H9 (cell line): ENCODE measurements around the gene PLK2. TPM values are rescaled to one million over a fixed set of nuclear protein-coding genes. Genes with fewer than 3 reads are reported as not detected.

ENCODE experiments used
- DNase-seq: peaks from one replicate; pipeline ENCODE4 v3.0.0-alpha.2; 2017
- H2AFZ ChIP-seq: one replicate; pipeline ENCODE4 v1.6.1; 2013; ENCODE audit warnings: mild to moderate bottlenecking, low read length, control low read depth, moderate library complexity
- H2AK5ac ChIP-seq: 2 replicates; pipeline ENCODE4 v1.6.1; 2013; ENCODE audit warnings: low read length, control low read depth, mixed read lengths; ENCODE audit not compliant: insufficient read length
- H2BK120ac ChIP-seq: one replicate; pipeline ENCODE4 v1.6.1; 2013; ENCODE audit warnings: low read depth, mild to moderate bottlenecking, low read length, control low read depth, inconsistent platforms; ENCODE audit not compliant: poor library complexity, severe bottlenecking
- H2BK12ac ChIP-seq: 2 replicates; pipeline ENCODE4 v1.6.1; 2013; ENCODE audit warnings: low read length, control low read depth, mixed read lengths, low read depth; ENCODE audit not compliant: insufficient read length
- H2BK15ac ChIP-seq: 2 replicates; pipeline ENCODE4 v1.6.1; 2013; ENCODE audit warnings: low read depth, low read length, control low read depth
- H2BK20ac ChIP-seq: one replicate; pipeline ENCODE4 v1.6.1; 2013; ENCODE audit warnings: low read depth, mild to moderate bottlenecking, low read length, control low read depth, inconsistent platforms; ENCODE audit not compliant: poor library complexity, severe bottlenecking
- H2BK5ac ChIP-seq: 2 replicates; pipeline ENCODE4 v1.6.1; 2013; ENCODE audit warnings: low read length, control low read depth, mixed read lengths; ENCODE audit not compliant: insufficient read length
- H3K14ac ChIP-seq: 2 replicates; pipeline ENCODE4 v1.6.1; 2013; ENCODE audit warnings: low read length, control low read depth; ENCODE audit not compliant: insufficient read depth
- H3K18ac ChIP-seq: 2 replicates; pipeline ENCODE4 v1.6.1; 2013; ENCODE audit warnings: low read depth, mild to moderate bottlenecking, mixed read lengths, low read length, control low read depth; ENCODE audit not compliant: insufficient read length
- H3K23ac ChIP-seq: 2 replicates; pipeline ENCODE4 v1.6.1; 2013; ENCODE audit warnings: low read length, control low read depth, mixed read lengths, low read depth; ENCODE audit not compliant: insufficient read length
- H3K23me2 ChIP-seq: 2 replicates; pipeline ENCODE4 v1.6.1; 2013; ENCODE audit warnings: low read depth, mild to moderate bottlenecking, mixed read lengths, low read length, control low read depth; ENCODE audit not compliant: insufficient read length, poor library complexity, severe bottlenecking
- H3K27ac ChIP-seq: 2 replicates; pipeline ENCODE4 v1.5.1; 2013; ENCODE audit warnings: low read length, control low read depth, mixed read lengths, low read depth; ENCODE audit not compliant: insufficient read length
- H3K27me3 ChIP-seq: 2 replicates; pipeline ENCODE4 v1.6.1; 2013; ENCODE audit warnings: low read length, control low read depth, inconsistent platforms; ENCODE audit not compliant: insufficient read depth
- H3K4ac ChIP-seq: 2 replicates; pipeline ENCODE4 v1.6.1; 2013; ENCODE audit warnings: low read depth, mild to moderate bottlenecking, control low read depth, inconsistent platforms, low read length, moderate library complexity
- H3K4me1 ChIP-seq: 2 replicates; pipeline ENCODE4 v1.6.1; 2013; ENCODE audit warnings: low read length, control low read depth, inconsistent platforms; ENCODE audit not compliant: insufficient read depth
- H3K4me2 ChIP-seq: 2 replicates; pipeline ENCODE4 v1.6.1; 2013; ENCODE audit warnings: low read length, control low read depth, mixed read lengths; ENCODE audit not compliant: insufficient read length, insufficient read depth
- H3K56ac ChIP-seq: 2 replicates; pipeline ENCODE4 v1.6.1; 2013; ENCODE audit warnings: low read depth, mild to moderate bottlenecking, mixed read lengths, low read length, control low read depth; ENCODE audit not compliant: insufficient read length
- H3K79me1 ChIP-seq: 2 replicates; pipeline ENCODE4 v1.6.1; 2013; ENCODE audit warnings: low read depth, mild to moderate bottlenecking, moderate library complexity, low read length, control low read depth, inconsistent platforms; ENCODE audit not compliant: insufficient read depth, poor library complexity, severe bottlenecking
- H3K79me2 ChIP-seq: 2 replicates; pipeline ENCODE4 v1.6.1; 2013; ENCODE audit warnings: low read length, control low read depth, inconsistent platforms; ENCODE audit not compliant: insufficient read depth
- H3K9ac ChIP-seq: 2 replicates; pipeline ENCODE4 v1.6.1; 2013; ENCODE audit warnings: low read length, control low read depth, mixed read lengths; ENCODE audit not compliant: insufficient read length; ENCODE audit errors: extremely low read depth
- H3K9me3 ChIP-seq: one replicate; pipeline ENCODE4 v1.6.1; 2013; ENCODE audit warnings: low read depth, low read length, inconsistent platforms; ENCODE audit not compliant: control insufficient read depth
- H3T11ph ChIP-seq: one replicate; pipeline ENCODE4 v1.6.1; 2013; ENCODE audit warnings: mild to moderate bottlenecking, low read length, control low read depth, inconsistent platforms
- H4K20me1 ChIP-seq: one replicate; pipeline ENCODE4 v1.6.1; 2013; ENCODE audit not compliant: control insufficient read depth, insufficient read length, insufficient read depth
- H4K5ac ChIP-seq: 2 replicates; pipeline ENCODE4 v1.6.1; 2013; ENCODE audit warnings: low read depth, mild to moderate bottlenecking, mixed read lengths, low read length, control low read depth; ENCODE audit not compliant: insufficient read length
- H4K8ac ChIP-seq: replicated peaks from 2 replicates; pipeline ENCODE4 v1.6.1; 2013; ENCODE audit warnings: low read length, control low read depth, mixed read lengths, low read depth; ENCODE audit not compliant: insufficient read length
- H4K91ac ChIP-seq: 2 replicates; pipeline ENCODE4 v1.6.1; 2013; ENCODE audit warnings: low read depth, mild to moderate bottlenecking, moderate library complexity, mixed read lengths, low read length, control low read depth; ENCODE audit not compliant: insufficient read length
- H3K27ac Mint-ChIP-seq, 3 experiments: 2 replicates in 2 of 3; 3 replicates in 1 of 3; pipeline ENCODE4 v1.8.0; 2020 to 2021; ENCODE audit warnings: mixed read lengths in 3 of 3, mild to moderate bottlenecking in 1 of 3, moderate library complexity in 1 of 3
- H3K27me3 Mint-ChIP-seq: 2 replicates; pipeline ENCODE4 v1.8.0; 2021; ENCODE audit warnings: low read depth, mild to moderate bottlenecking, moderate library complexity, mixed read lengths
- H3K36me3 Mint-ChIP-seq, 3 experiments: 2 replicates in 2 of 3; 3 replicates in 1 of 3; pipeline ENCODE4 v1.8.0; 2020 to 2021; ENCODE audit warnings: low read depth in 3 of 3, mixed read lengths in 3 of 3; ENCODE audit not compliant: insufficient read depth in 1 of 3
- H3K4me1 Mint-ChIP-seq, 2 experiments: 2 replicates each; pipeline ENCODE4 v1.8.0; 2020; ENCODE audit warnings: mixed read lengths in 2 of 2
- H3K4me3 Mint-ChIP-seq, 2 experiments: 2 replicates in 1 of 2; 3 replicates in 1 of 2; pipeline ENCODE4 v1.8.0; 2020 to 2021; ENCODE audit warnings: mild to moderate bottlenecking in 2 of 2, mixed read lengths in 2 of 2, moderate library complexity in 1 of 2
- H3K9me3 Mint-ChIP-seq, 2 experiments: 2 replicates in 1 of 2; 3 replicates in 1 of 2; pipeline ENCODE4 v1.8.0; 2020; ENCODE audit warnings: mild to moderate bottlenecking in 2 of 2, mixed read lengths in 2 of 2, moderate library complexity in 1 of 2
- CTCF ChIP-seq: fragments of 200-600 bp; sonication (generic); conservative IDR thresholded peaks from 3 replicates; pipeline ENCODE4 v1.8.0; 2021; ENCODE audit warnings: antibody characterized with exemption, mild to moderate bottlenecking
- WGBS: extraction: QIAGEN DNeasy Blood & Tissue Kit; methylation state at CpG from one replicate; pipeline ENCODE4 v1.1.7; 2013; ENCODE audit warnings: missing lambda C conversion rate, low lambda C conversion rate, mixed read lengths; ENCODE audit not compliant: insufficient read length; ENCODE audit errors: extremely low coverage; 5-methylcytosine and 5-hydroxymethylcytosine counted together
- total RNA-seq: library from RNA; stranded (reverse); gene quantifications from 2 replicates; pipeline ENCODE4 v1.2.1, GENCODE V29; 2021

Gene PLK2
- total RNA-seq, 1 experiment from 2014 or later = 26.2 TPM

- H3K27ac ChIP-seq = no peak overlapping the region
- H3K23ac ChIP-seq = no peak overlapping the region
- H3K4me1 Mint-ChIP-seq = peaks cover 17 to 23% of the 10 kb centered on the region in 2 experiments
- H2AK5ac ChIP-seq = no peak overlapping the region
- peaks cover 2% of the 10 kb centered on the region; the same call in 1 of the 2 replicates for H3K79me2 ChIP-seq
- no peaks in the 10 kb centered on the region for H3K9me3 ChIP-seq
- no peak overlapping the region for H3K4ac ChIP-seq
- no peaks in the 10 kb centered on the region for H4K20me1 ChIP-seq
- H2BK120ac ChIP-seq = no peak overlapping the region
- WGBS = no CpG with 5 or more reads among the region's 1 CpG
- no peak overlapping the region for H2BK15ac ChIP-seq
- no peak for DNase-seq
- H3K79me1 ChIP-seq = no peaks in the 10 kb centered on the region
- no peak overlapping the region for H2BK5ac ChIP-seq
- H3K23me2 ChIP-seq = peaks cover 5% of the 10 kb centered on the region
- H2BK20ac ChIP-seq = no peak overlapping the region
- no peaks in the 10 kb centered on the region for H3K4me1 ChIP-seq
- peaks cover 3 to 51% (median 37%) of the 10 kb centered on the region in 3 experiments for H3K36me3 Mint-ChIP-seq
- H3K56ac ChIP-seq = no peak overlapping the region
- H3K14ac ChIP-seq = no peak overlapping the region
- no peak for TF ChIP-seq CTCF
- no peaks in the 10 kb centered on the region for H3K27me3 ChIP-seq
- no peak overlapping the region for H4K91ac ChIP-seq
- H3K4me2 ChIP-seq = no peak overlapping the region
- no peak overlapping the region for H3K4me3 Mint-ChIP-seq
- H4K5ac ChIP-seq = no peak overlapping the region
- no peak overlapping the region for H3K18ac ChIP-seq
- no peak overlapping the region for H3K27ac Mint-ChIP-seq
- H2AFZ ChIP-seq = no peak overlapping the region
- H2BK12ac ChIP-seq = no peak overlapping the region
- H3K9me3 Mint-ChIP-seq = no peaks in the 10 kb centered on the region
- no peak overlapping the region for H4K8ac ChIP-seq
- no peaks in the 10 kb centered on the region; the same call in 1 of the 2 replicates for H3K27me3 Mint-ChIP-seq
- no peak overlapping the region for H3T11ph ChIP-seq
- H3K9ac ChIP-seq = no peak overlapping the region
Measured at GRCh38 chr5:58456486-58456885, 3.4 kb downstream of the PLK2 start.
